A549 (cell line): ENCODE measurements around the gene C1QL3. TPM values are rescaled to one million over a fixed set of nuclear protein-coding genes. Genes with fewer than 3 reads are reported as not detected.

ENCODE experiments used
- ATAC-seq, 2 experiments: fragments of 200-7000 bp in 1 of 2; fragments of >200 bp in 1 of 2; cut with Nextera tagmentation in 1 of 2; cut with Tn5 transposase in 1 of 2; 3 replicates each; pipeline versions ENCODE4 v1.8.0 to v1.9.1; 2018 to 2020; ENCODE audit warnings: mild to moderate bottlenecking in 1 of 2, moderate library complexity in 1 of 2
- CTCF ChIA-PET: fragments of 300-600 bp; sonication (Branson Sonifier 250); formaldehyde crosslinking; extraction: SDS; loops from one replicate; lab custom pipeline; 2021; ENCODE audit warnings: antibody characterized with exemption, inconsistent platforms; lab: Yijun Ruan, JAX
- POLR2A ChIA-PET: fragments of 350-600 bp; formaldehyde crosslinking; extraction: SDS; loops from one replicate; lab custom pipeline; 2021; ENCODE audit warnings: antibody characterized with exemption, inconsistent platforms; lab: Yijun Ruan, JAX
- DNase-seq, 2 experiments: peaks; one replicate each; pipeline versions ENCODE4 v3.0.0 to v3.0.0-alpha.2; 2011 to 2016; ENCODE audit warnings: low read depth in 1 of 2, low spot score in 1 of 2
- FAIRE-seq: peaks from 2 replicates; lab custom pipeline; 2011; peaks lifted over from hg19 to GRCh38; lab: Jason Lieb, UNC
- H3K27ac ChIP-seq, 2 experiments: fragments of >200 bp; sonication (Bioruptor Twin); formaldehyde crosslinking; 3 replicates each; pipeline ENCODE4 v1.5.1; 2016 to 2017
- H3K4me1 ChIP-seq: fragments of >200 bp; sonication (Bioruptor Twin); formaldehyde crosslinking; 3 replicates; pipeline ENCODE4 v1.6.1; 2016
- H3K4me2 ChIP-seq: fragments of >200 bp; sonication (Bioruptor Twin); formaldehyde crosslinking; 3 replicates; pipeline ENCODE4 v1.6.1; 2016
- H3K4me3 ChIP-seq: fragments of >200 bp; sonication (Bioruptor Twin); formaldehyde crosslinking; 3 replicates; pipeline ENCODE4 v1.5.1; 2016
- H3K9me3 ChIP-seq: fragments of >200 bp; sonication (Bioruptor Twin); formaldehyde crosslinking; 3 replicates; pipeline ENCODE4 v1.6.1; 2016
- BCL3 ChIP-seq: fragments of >200 bp; sonication (Bioruptor Twin); formaldehyde crosslinking; IDR thresholded peaks from 3 replicates; pipeline ENCODE4 v1.6.1; 2016
- BHLHE40 ChIP-seq: IDR thresholded peaks from 2 replicates; pipeline ENCODE4 v1.6.1; 2012; ENCODE audit warnings: low read depth, low read length, inconsistent platforms
- CBX8 ChIP-seq: fragments of 200-600 bp; sonication (generic); IDR thresholded peaks from 2 replicates; pipeline ENCODE4 v1.6.1; 2016
- CEBPB ChIP-seq, 2 experiments: fragments of >200 bp in 1 of 2; sonication (Bioruptor Twin) in 1 of 2; formaldehyde crosslinking in 1 of 2; IDR thresholded peaks; 2 replicates each; pipeline ENCODE4 v1.6.1; 2012 to 2016
- CHD4 ChIP-seq: fragments of 200-600 bp; sonication (generic); IDR thresholded peaks from 2 replicates; pipeline ENCODE4 v1.6.1; 2016; ENCODE audit warnings: antibody characterized with exemption, mild to moderate bottlenecking, borderline replicate concordance
- EP300 ChIP-seq, 2 experiments: fragments of >200 bp; sonication (Bioruptor Twin); formaldehyde crosslinking; IDR thresholded peaks; 2 replicates in 1 of 2; 3 replicates in 1 of 2; pipeline ENCODE4 v1.6.1; 2016 to 2017
- ESRRA ChIP-seq: fragments of 150-350 bp; IDR thresholded peaks from 2 replicates; pipeline ENCODE4 v1.6.1; 2014; ENCODE audit warnings: mild to moderate bottlenecking, low read length, borderline replicate concordance
- FOSB ChIP-seq: fragments of 250-450 bp; sonication (Bioruptor Pico); IDR thresholded peaks from 2 replicates; pipeline ENCODE4 v1.5.0; 2020; ENCODE audit warnings: mild to moderate bottlenecking, moderate library complexity
- FOXS1 ChIP-seq: fragments of 250-450 bp; sonication (Bioruptor Pico); IDR thresholded peaks from 2 replicates; pipeline ENCODE4 v1.5.0; 2020; ENCODE audit warnings: mild to moderate bottlenecking, moderate library complexity
- GATA3 ChIP-seq: IDR thresholded peaks from 2 replicates; pipeline ENCODE4 v1.6.1; 2012; ENCODE audit warnings: borderline replicate concordance
- HDAC2 ChIP-seq: fragments of 200-600 bp; sonication (generic); IDR thresholded peaks from 2 replicates; pipeline ENCODE4 v1.6.1; 2016
- HMGXB4 ChIP-seq: fragments of 250-450 bp; sonication (Bioruptor Pico); IDR thresholded peaks from 2 replicates; pipeline ENCODE4 v1.5.0; 2021; ENCODE audit warnings: mild to moderate bottlenecking, moderate library complexity, borderline replicate concordance
- HOXA7 ChIP-seq: fragments of 250-450 bp; sonication (Bioruptor Pico); IDR thresholded peaks from 2 replicates; pipeline ENCODE4 v1.5.0; 2020; ENCODE audit warnings: mild to moderate bottlenecking, moderate library complexity
- KDM5A ChIP-seq: fragments of 200-600 bp; sonication (generic); IDR thresholded peaks from 2 replicates; pipeline ENCODE4 v1.6.1; 2016; ENCODE audit warnings: antibody characterized with exemption, mild to moderate bottlenecking
- NFE2L2 ChIP-seq: fragments of 150-350 bp; conservative IDR thresholded peaks from 2 replicates; pipeline ENCODE4 v1.6.1; 2014; ENCODE audit warnings: low read length
- NR3C1 ChIP-seq: fragments of >200 bp; sonication (Bioruptor Twin); formaldehyde crosslinking; IDR thresholded peaks from 3 replicates; pipeline ENCODE4 v1.6.1; 2017
- POLR2A ChIP-seq: IDR thresholded peaks from 2 replicates; pipeline ENCODE4 v1.6.1; 2012; ENCODE audit warnings: mild to moderate bottlenecking, low read length
- RCOR1 ChIP-seq: fragments of 150-350 bp; IDR thresholded peaks from 2 replicates; pipeline ENCODE4 v1.6.1; 2014; ENCODE audit warnings: antibody characterized with exemption, low read length, low read depth
- TFCP2L1 ChIP-seq: fragments of 250-450 bp; sonication (Bioruptor Pico); IDR thresholded peaks from 2 replicates; pipeline ENCODE4 v1.5.0; 2021; ENCODE audit warnings: mild to moderate bottlenecking
- USF2 ChIP-seq: fragments of 450-650 bp; IDR thresholded peaks from 2 replicates; pipeline ENCODE4 v1.6.1; 2014; ENCODE audit warnings: antibody characterized with exemption
- ZC3H11A ChIP-seq: fragments of 450-650 bp; IDR thresholded peaks from 2 replicates; pipeline ENCODE4 v1.6.1; 2014; ENCODE audit warnings: antibody characterized with exemption, mild to moderate bottlenecking
- ZFP36 ChIP-seq: fragments of 450-650 bp; IDR thresholded peaks from 2 replicates; pipeline ENCODE4 v1.6.1; 2014; ENCODE audit warnings: borderline replicate concordance; ENCODE audit not compliant: partially characterized antibody
- ZSCAN20 ChIP-seq: fragments of 250-450 bp; sonication (Bioruptor Pico); IDR thresholded peaks from 2 replicates; pipeline ENCODE4 v1.8.0; 2022; ENCODE audit warnings: mild to moderate bottlenecking, moderate library complexity
- WGBS: methylation state at CpG from one replicate; pipeline ENCODE4 v1.1.6; 2017; ENCODE audit errors: missing lambda C conversion rate; 5-methylcytosine and 5-hydroxymethylcytosine counted together
- polyA plus RNA-seq, 4 experiments: library from polyadenylated mRNA; depleted of rRNA in 3 of 4; stranded (reverse); fragments of >200 nt; fragmentation: RNase III in 1 of 4; extraction: RNeasy Plus Mini Kit Qiagen cat#74134 plus additional on column Dnase treatment in 1 of 4; gene quantifications; 2 replicates in 3 of 4; 3 replicates in 1 of 4; pipeline ENCODE4 v1.2.3, GENCODE V29; 2011 to 2017

C1QL3 gene
- polyA plus RNA-seq, 2 of the 4 experiments (the other 2 are of a cell fraction), result not detected

GRCh38 chr10:16491933-16492332 lies 29.7 kb downstream of the C1QL3 start:
- Histone ChIP-seq H3K4me3 (no peak overlapping the region), H3K4me2 (no peak overlapping the region), H3K4me1 (no peaks in the 10 kb centered on the region), H3K27ac (no peak overlapping the region), H3K9me3 (no peaks in the 10 kb centered on the region)
- ChIA-PET CTCF (no interaction called here), POLR2A (no interaction called here)
- no peak for FAIRE-seq
- ATAC-seq, result no peak
- 89% methylated on average over 2 of the region's 2 CpGs for WGBS
- no peak for DNase-seq
- TF ChIP-seq RCOR1 (no peak), NFE2L2 (no peak), USF2 (no peak), ZC3H11A (no peak), ESRRA (no peak), FOSB (CRISPR knock-in tag) (no peak), HMGXB4 (CRISPR knock-in tag) (no peak), ZFP36 (no peak), ZSCAN20 (CRISPR knock-in tag) (no peak), HOXA7 (no peak), CEBPB (IDR thresholded peaks at IDR 0.05) (no peak), POLR2A (no peak), CHD4 (no peak), HDAC2 (no peak), NR3C1 (no peak)

GRCh38 chr10:16490511-16490910 lies 31.2 kb downstream of the C1QL3 start:
- TF ChIP-seq EP300 (IDR thresholded peaks at IDR 0.05) (no peak), FOXS1 (no peak), GATA3 (no peak), TFCP2L1 (CRISPR knock-in tag) (no peak), BHLHE40 (no peak), HMGXB4 (CRISPR knock-in tag) (no peak), ZSCAN20 (CRISPR knock-in tag) (no peak), BCL3 (no peak), CBX8 (no peak), KDM5A (no peak)
- H3K4me2 ChIP-seq, result no peak overlapping the region
- ATAC-seq (no peak), DNase-seq (no peak), FAIRE-seq (no peak)
- POLR2A ChIA-PET, result no interaction called here
- CTCF ChIA-PET, result interaction anchor here (0.5 kb wide), 1 partner anchor 12 kb away, joined by 3 read pairs; no protein-coding TSS in a partner anchor
- no peak overlapping the region for H3K27ac ChIP-seq
- H3K4me3 ChIP-seq, result no peak overlapping the region
- H3K9me3 ChIP-seq, result no peaks in the 10 kb centered on the region
- WGBS, result 98% methylated on average over 3 of the region's 3 CpGs
- H3K4me1 ChIP-seq, result no peaks in the 10 kb centered on the region
